HepG2 (cell line): ENCODE measurements around the gene ZNF670. TPM values are rescaled to one million over a fixed set of nuclear protein-coding genes. Genes with fewer than 3 reads are reported as not detected.

Source experiments
- ATAC-seq: fragments of 200-7000 bp; cut with Tn5 transposase; 3 replicates; pipeline ENCODE4 v1.9.1; 2020; ENCODE audit warnings: mild to moderate bottlenecking, moderate library complexity
- BruUV-seq: library from RNA; stranded (reverse); fragments of 400-500 nt; replicated peaks from 2 replicates; lab custom pipeline; 2021; lab: Mats Ljungman, UMichigan
- CTCF ChIA-PET: fragments of 300-600 bp; formaldehyde crosslinking; extraction: SDS; loops from one replicate; lab custom pipeline; 2021; ENCODE audit warnings: low total read pairs, inconsistent platforms, low intra/inter-chr PET ratio; lab: Yijun Ruan, JAX
- POLR2A ChIA-PET: fragments of 350-600 bp; sonication (Branson Sonifier 250); formaldehyde crosslinking; loops from one replicate; lab custom pipeline; 2020; ENCODE audit warnings: antibody characterized with exemption, inconsistent platforms; lab: Yijun Ruan, JAX
- DNase-seq: peaks from one replicate; pipeline ENCODE4 v3.0.0-alpha.2; 2015; ENCODE audit warnings: low spot score
- FAIRE-seq: peaks from 3 replicates; lab custom pipeline; 2011; peaks lifted over from hg19 to GRCh38; lab: Jason Lieb, UNC
- H2AFZ ChIP-seq: one replicate; pipeline ENCODE4 v1.6.1; 2011; ENCODE audit warnings: low read length, inconsistent platforms
- H3K27ac ChIP-seq: fragments of 300-600 bp; 3 replicates; pipeline ENCODE4 v1.8.0; 2011; ENCODE audit warnings: mixed run types, mild to moderate bottlenecking, mixed read lengths, low read length, inconsistent platforms; ENCODE audit not compliant: insufficient read depth; ENCODE audit errors: extremely low read length
- H3K27me3 ChIP-seq, 2 experiments: fragments of 200-600 bp in 1 of 2; 2 replicates in 1 of 2; 3 replicates in 1 of 2; pipeline versions ENCODE4 v1.6.0 to v1.8.0; 2011; ENCODE audit warnings: low read length in 2 of 2, mild to moderate bottlenecking in 2 of 2, moderate library complexity in 2 of 2, inconsistent platforms in 1 of 2; ENCODE audit not compliant: insufficient read depth in 2 of 2, control insufficient read depth in 1 of 2
- H3K36me3 ChIP-seq, 2 experiments: fragments of 200-600 bp in 1 of 2; replicated peaks in 1 of 2; 2 replicates in 1 of 2; 3 replicates in 1 of 2; pipeline versions ENCODE4 v1.5.1 to v1.8.0; 2011; ENCODE audit warnings: low read length in 2 of 2, inconsistent platforms in 1 of 2; ENCODE audit not compliant: insufficient read depth in 2 of 2, control insufficient read depth in 1 of 2
- H3K4me1 ChIP-seq: 2 replicates; pipeline ENCODE4 v1.5.1; 2012; ENCODE audit warnings: low read length, inconsistent platforms; ENCODE audit not compliant: insufficient read depth
- H3K4me2 ChIP-seq: 2 replicates; pipeline ENCODE4 v1.6.0; 2011; ENCODE audit warnings: low read depth, low read length, inconsistent platforms
- H3K4me3 ChIP-seq, 3 experiments: fragments of 200-600 bp in 1 of 3; sonication (generic), shearing (Covaris generic) in 1 of 3; replicated peaks in 1 of 3; 2 replicates each; pipeline ENCODE4 v1.5.1; 2011 to 2016; ENCODE audit warnings: low read length in 3 of 3, inconsistent platforms in 2 of 3, low read depth in 2 of 3, mild to moderate bottlenecking in 2 of 3, control low read depth in 1 of 3, mixed read lengths in 1 of 3; ENCODE audit not compliant: insufficient read depth in 1 of 3
- H3K79me2 ChIP-seq: one replicate; pipeline ENCODE4 v1.6.1; 2011; ENCODE audit warnings: low read length, inconsistent platforms; ENCODE audit not compliant: insufficient read depth
- H3K9ac ChIP-seq: 2 replicates; pipeline ENCODE4 v1.6.0; 2011; ENCODE audit warnings: mild to moderate bottlenecking, low read depth, low read length, inconsistent platforms; ENCODE audit not compliant: insufficient read depth
- H3K9me3 ChIP-seq: 2 replicates; pipeline ENCODE4 v1.5.1; 2012; ENCODE audit warnings: mild to moderate bottlenecking, low read length
- H4K20me1 ChIP-seq: 2 replicates; pipeline ENCODE4 v1.6.0; 2011; ENCODE audit warnings: inconsistent platforms, mild to moderate bottlenecking, low read length, moderate library complexity; ENCODE audit not compliant: insufficient read depth
- GLMP ChIP-seq: sonication (generic); formaldehyde crosslinking; IDR thresholded peaks from 2 replicates; pipeline ENCODE4 v1.9.0; 2021; ENCODE audit warnings: missing genetic modification reagents, mild to moderate bottlenecking, borderline replicate concordance
- HOXA9 ChIP-seq: sonication (generic); formaldehyde crosslinking; IDR thresholded peaks from 2 replicates; pipeline ENCODE4 v1.8.1; 2022; ENCODE audit warnings: missing genetic modification reagents, mild to moderate bottlenecking, moderate library complexity, borderline replicate concordance
- ISL2 ChIP-seq: sonication (generic); formaldehyde crosslinking; IDR thresholded peaks from 2 replicates; pipeline ENCODE4 v1.5.0; 2020; ENCODE audit warnings: missing genetic modification reagents
- KDM1A ChIP-seq: IDR thresholded peaks from 2 replicates; pipeline ENCODE4 v1.6.1; 2016; ENCODE audit warnings: missing compliant biosample characterization
- MAFF ChIP-seq: IDR thresholded peaks from 2 replicates; pipeline ENCODE4 v1.6.1; 2011; ENCODE audit warnings: low read depth, low read length, improper control_type of control experiment
- MAFK ChIP-seq, 2 experiments: IDR thresholded peaks in 1 of 2; conservative IDR thresholded peaks in 1 of 2; 2 replicates each; pipeline ENCODE4 v1.6.1; 2011; ENCODE audit warnings: improper control_type of control experiment in 2 of 2, low read length in 2 of 2
- PHB2 ChIP-seq: fragments of 450-650 bp; IDR thresholded peaks from 2 replicates; pipeline ENCODE4 v1.6.1; 2018; ENCODE audit not compliant: partially characterized antibody
- RXRB ChIP-seq: IDR thresholded peaks from 2 replicates; pipeline ENCODE4 v1.6.1; 2016; ENCODE audit warnings: borderline replicate concordance, missing genetic modification reagents, missing compliant biosample characterization
- SRSF1 ChIP-seq: fragments of 200-400 bp; formaldehyde crosslinking; optimal IDR thresholded peaks from 2 replicates; pipeline ENCODE3; 2017; ENCODE audit warnings: mild to moderate bottlenecking, low read depth, low read length, moderate library complexity
- ZBED4 ChIP-seq: sonication (generic); formaldehyde crosslinking; IDR thresholded peaks from 2 replicates; pipeline ENCODE4 v1.4.0; 2020; ENCODE audit warnings: missing genetic modification reagents, borderline replicate concordance
- ZFYVE20 ChIP-seq: sonication (generic); formaldehyde crosslinking; IDR thresholded peaks from 2 replicates; pipeline ENCODE4 v1.8.0; 2023; ENCODE audit warnings: low read depth, mild to moderate bottlenecking, moderate library complexity, missing genetic modification reagents, borderline replicate concordance
- ZNF235 ChIP-seq: sonication (generic); formaldehyde crosslinking; IDR thresholded peaks from 2 replicates; pipeline ENCODE4 v1.8.1; 2023; ENCODE audit warnings: mild to moderate bottlenecking, missing genetic modification reagents, borderline replicate concordance
- ZNF564 ChIP-seq: sonication (generic); formaldehyde crosslinking; IDR thresholded peaks from 2 replicates; pipeline ENCODE4 v1.8.1; 2023; ENCODE audit warnings: mild to moderate bottlenecking, missing genetic modification reagents
- WGBS: methylation state at CpG from one replicate; pipeline ENCODE4 v1.1.6; 2017; ENCODE audit warnings: low lambda C conversion rate; 5-methylcytosine and 5-hydroxymethylcytosine counted together
- in situ Hi-C: cut with HindIII; loops from 2 replicates; pipeline ENCODE4 v1.10.0; 2017; ENCODE audit warnings: low pct_unique_long_range_greater_than_20kb; ENCODE audit not compliant: extremely low pct_ligation_motif_present
- intact Hi-C: fragments of 100-400 bp; cut with micrococcal nuclease; formaldehyde crosslinking; loops from one replicate; pipeline ENCODE4 v1.10.0; 2022; ENCODE audit not compliant: unreplicated experiment
- polyA plus RNA-seq, 8 experiments: library from polyadenylated mRNA; depleted of rRNA in 3 of 8; stranded (reverse) in 7 of 8; unstranded in 1 of 8; fragments of >200 nt; fragmentation: Illumina TruSeq in 4 of 8; extraction: Trizol in 4 of 8; gene quantifications; 2 replicates each; pipeline versions ENCODE4 v1.2.1 to v1.2.3, GENCODE V29; 2011 to 2016; ENCODE audit warnings: low read depth in 4 of 8, missing spikeins in 1 of 8, mixed read lengths in 1 of 8; ENCODE audit not compliant: insufficient read depth in 1 of 8
- total RNA-seq, 5 experiments: library from RNA; depleted of rRNA; stranded (reverse); fragments of >200 nt; fragmentation: Illumina TruSeq; extraction: Trizol; gene quantifications; 2 replicates each; pipeline ENCODE4 v1.2.3, GENCODE V29; 2016; ENCODE audit warnings: low read depth in 1 of 5
- TF ChIP-seq, protein P1 (sequence below): sonication (generic); formaldehyde crosslinking; IDR thresholded peaks from 2 replicates; pipeline ENCODE4 v1.9.0; 2021; ENCODE audit warnings: missing genetic modification reagents, borderline replicate concordance
- TF ChIP-seq, protein P2 (sequence below): sonication (generic); formaldehyde crosslinking; IDR thresholded peaks from 2 replicates; pipeline ENCODE4 v1.5.1; 2020; ENCODE audit warnings: missing genetic modification reagents, mild to moderate bottlenecking, borderline replicate concordance

The ZNF670 gene
- total and polyA plus RNA-seq, 2 of the 13 experiments (the other 11 are each of a cell fraction or from before 2014, with no cell fraction given) = 4.2 to 10.9 TPM

DNA sequence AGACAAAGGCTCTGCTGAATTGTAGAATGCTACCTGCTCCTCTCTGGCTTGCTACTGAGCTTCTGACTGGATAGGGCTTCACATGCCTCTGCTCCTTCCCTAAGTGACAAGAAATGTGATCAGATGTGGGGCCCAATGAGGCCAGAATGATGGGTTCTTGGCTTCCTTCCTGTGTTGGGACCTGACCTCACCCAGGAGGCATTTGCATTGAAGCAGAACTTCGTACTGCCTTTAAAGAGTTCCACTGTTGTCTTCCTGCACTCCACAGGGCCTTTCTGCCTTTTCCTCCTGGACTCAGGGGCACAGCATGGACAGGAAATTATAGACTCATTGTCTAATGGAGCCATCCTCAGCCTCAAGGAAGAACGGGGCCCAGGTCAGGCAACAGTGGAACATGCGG lies 14.3 kb downstream of the ZNF670 start (continued):
- TF ChIP-seq HOXA9 (no peak), PHB2 (no peak), SRSF1 (no peak)

DNA sequence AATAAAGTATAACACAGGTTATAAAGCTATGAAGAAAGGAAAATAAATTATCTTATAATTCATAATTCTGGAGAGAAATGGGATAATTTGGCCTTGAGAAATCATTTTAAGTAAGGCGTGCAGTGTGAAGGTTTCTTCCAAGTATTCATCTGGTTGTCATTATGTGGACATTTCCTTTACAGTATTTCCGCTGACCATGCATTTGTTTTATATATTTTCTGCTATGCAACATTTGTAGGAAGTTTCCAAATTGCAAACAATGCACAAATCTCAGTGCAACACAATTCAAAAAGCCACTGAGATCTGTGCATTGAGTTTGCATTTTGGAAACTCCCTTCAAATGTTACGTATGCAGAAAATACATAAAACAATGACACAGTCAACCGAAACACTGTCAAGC lies 17.8 kb downstream of the ZNF670 start:
- BruUV-seq = no TSS peak
- Histone ChIP-seq H3K27ac (no peak overlapping the region), H3K4me2 (no peak overlapping the region), H3K79me2 (peaks cover 84% of the 10 kb centered on the region), H3K27me3 (no peaks in the 10 kb centered on the region; a peak in 1 of 5 replicates), H3K9me3 (peaks cover 23% of the 10 kb centered on the region; the same call in 1 of the 2 replicates), H4K20me1 (peaks cover 14% of the 10 kb centered on the region), H3K9ac (no peak overlapping the region), H3K4me3 (no peak overlapping the region), H3K4me1 (peaks cover 34% of the 10 kb centered on the region), H2AFZ (no peak overlapping the region), H3K36me3 (no peaks in the 10 kb centered on the region)
- WGBS = 81% methylated on average over 4 of the region's 4 CpGs
- TF ChIP-seq ZNF235 (no peak), ZFYVE20 (CRISPR knock-in tag) (no peak), MAFK (conservative IDR thresholded peaks at IDR 0.05 in 1 of 2, IDR thresholded peaks at IDR 0.05 in 1 of 2; ENCODE audit: low read length in 2 of 2) (peak; percentile 83 to 90), ISL2 (CRISPR knock-in tag) (no peak), KDM1A (CRISPR knock-in tag) (no peak), GLMP (CRISPR knock-in tag) (no peak), ZNF564 (CRISPR knock-in tag) (no peak), ZBED4 (CRISPR knock-in tag) (no peak), RXRB (CRISPR knock-in tag) (no peak), MAFF (peak; percentile 88)
- TF ChIP-seq, protein P1, sequence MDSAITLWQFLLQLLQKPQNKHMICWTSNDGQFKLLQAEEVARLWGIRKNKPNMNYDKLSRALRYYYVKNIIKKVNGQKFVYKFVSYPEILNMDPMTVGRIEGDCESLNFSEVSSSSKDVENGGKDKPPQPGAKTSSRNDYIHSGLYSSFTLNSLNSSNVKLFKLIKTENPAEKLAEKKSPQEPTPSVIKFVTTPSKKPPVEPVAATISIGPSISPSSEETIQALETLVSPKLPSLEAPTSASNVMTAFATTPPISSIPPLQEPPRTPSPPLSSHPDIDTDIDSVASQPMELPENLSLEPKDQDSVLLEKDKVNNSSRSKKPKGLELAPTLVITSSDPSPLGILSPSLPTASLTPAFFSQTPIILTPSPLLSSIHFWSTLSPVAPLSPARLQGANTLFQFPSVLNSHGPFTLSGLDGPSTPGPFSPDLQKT (CRISPR knock-in tag) = no peak
- TF ChIP-seq, protein P2, sequence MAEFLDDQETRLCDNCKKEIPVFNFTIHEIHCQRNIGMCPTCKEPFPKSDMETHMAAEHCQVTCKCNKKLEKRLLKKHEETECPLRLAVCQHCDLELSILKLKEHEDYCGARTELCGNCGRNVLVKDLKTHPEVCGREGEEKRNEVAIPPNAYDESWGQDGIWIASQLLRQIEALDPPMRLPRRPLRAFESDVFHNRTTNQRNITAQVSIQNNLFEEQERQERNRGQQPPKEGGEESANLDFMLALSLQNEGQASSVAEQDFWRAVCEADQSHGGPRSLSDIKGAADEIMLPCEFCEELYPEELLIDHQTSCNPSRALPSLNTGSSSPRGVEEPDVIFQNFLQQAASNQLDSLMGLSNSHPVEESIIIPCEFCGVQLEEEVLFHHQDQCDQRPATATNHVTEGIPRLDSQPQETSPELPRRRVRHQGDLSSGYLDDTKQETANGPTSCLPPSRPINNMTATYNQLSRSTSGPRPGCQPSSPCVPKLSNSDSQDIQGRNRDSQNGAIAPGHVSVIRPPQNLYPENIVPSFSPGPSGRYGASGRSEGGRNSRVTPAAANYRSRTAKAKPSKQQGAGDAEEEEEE (CRISPR knock-in tag) = no peak
- FAIRE-seq (no peak), DNase-seq (no peak), ATAC-seq (no peak)
- in situ Hi-C loops = no loop called here
- POLR2A ChIA-PET = no interaction called here
- CTCF ChIA-PET = no interaction called here
- intact Hi-C loops = no loop called here
